SJSA1 (cell line): ENCODE data around the gene GRHL1. TPM values are rescaled to one million over a fixed set of nuclear protein-coding genes. Genes with fewer than 3 reads are reported as not detected.
"Not testable (repeated sequence)": the region's sequence is repeated elsewhere in the genome, so short reads cannot be mapped to it uniquely, and the experiment has no call there.

Source experiments
- DNase-seq, 2 experiments: peaks; one replicate each; pipeline ENCODE4 v3.0.0-alpha.2; 2015 to 2020; ENCODE audit warnings: low spot score in 2 of 2, low read depth in 1 of 2
- H3K27ac ChIP-seq: fragments of 250-450 bp; sonication (Bioruptor Pico); 2 replicates; pipeline ENCODE4 v1.5.1; 2020; ENCODE audit warnings: mild to moderate bottlenecking, moderate library complexity
- H3K27me3 ChIP-seq: fragments of 250-450 bp; sonication (Bioruptor Pico); replicated peaks from 2 replicates; pipeline ENCODE4 v1.5.1; 2020; ENCODE audit warnings: mild to moderate bottlenecking, moderate library complexity
- H3K36me3 ChIP-seq: fragments of 250-450 bp; sonication (Bioruptor Pico); 2 replicates; pipeline ENCODE4 v1.5.1; 2020; ENCODE audit warnings: mild to moderate bottlenecking
- H3K4me1 ChIP-seq: fragments of 250-450 bp; sonication (Bioruptor Pico); replicated peaks from 2 replicates; pipeline ENCODE4 v1.6.1; 2021; ENCODE audit warnings: mild to moderate bottlenecking
- H3K4me3 ChIP-seq: fragments of 250-450 bp; sonication (Bioruptor Pico); 2 replicates; pipeline ENCODE4 v1.5.1; 2020; ENCODE audit warnings: mild to moderate bottlenecking
- H3K9me3 ChIP-seq: fragments of 250-450 bp; sonication (Bioruptor Pico); replicated peaks from 2 replicates; pipeline ENCODE4 v1.5.1; 2020; ENCODE audit warnings: mild to moderate bottlenecking
- total RNA-seq: library from RNA; depleted of rRNA; stranded (reverse); fragments of >200 nt; shearing (Covaris generic); gene quantifications from 2 replicates; pipeline ENCODE4 v1.2.3, GENCODE V29; 2014

The GRHL1 gene
- total RNA-seq, 1 experiment from 2014 or later, result 2.3 TPM

GRCh38 chr2:10008809-10009176, 57.3 kb downstream of the GRHL1 start:
- DNase-seq, result no peak
- peaks cover 38% of the 10 kb centered on the region for H3K4me1 ChIP-seq
- no peaks in the 10 kb centered on the region for H3K36me3 ChIP-seq
- H3K9me3 ChIP-seq, result no peaks in the 10 kb centered on the region
- no peak overlapping the region for H3K4me3 ChIP-seq
- H3K27me3 ChIP-seq, result no peaks in the 10 kb centered on the region
- H3K27ac ChIP-seq, result peak overlapping the region; percentile 18

- no peak overlapping the region for H3K4me3 ChIP-seq
- DNase-seq, result no peak
- H3K9me3 ChIP-seq, result no peaks in the 10 kb centered on the region
- no peaks in the 10 kb centered on the region for H3K27me3 ChIP-seq
- H3K36me3 ChIP-seq, result no peaks in the 10 kb centered on the region
- peaks cover 38% of the 10 kb centered on the region for H3K4me1 ChIP-seq
- H3K27ac ChIP-seq, result no peak overlapping the region
Observed at GRCh38 chr2:10009271-10009810, 57.8 kb downstream of the GRHL1 start.

GRCh38 chr2:10009811-10010781, 58.6 kb downstream of the GRHL1 start:
- Histone ChIP-seq H3K4me1 (peaks cover 38% of the 10 kb centered on the region), H3K27ac (no peak overlapping the region), H3K9me3 (no peaks in the 10 kb centered on the region), H3K36me3 (no peaks in the 10 kb centered on the region), H3K27me3 (no peaks in the 10 kb centered on the region), H3K4me3 (no peak overlapping the region)
- DNase-seq, result peak in 1 of 2 experiments; percentile 32

- not testable (repeated sequence) for DNase-seq, H3K27me3 ChIP-seq, H3K4me3 ChIP-seq, H3K36me3 ChIP-seq, H3K9me3 ChIP-seq, H3K27ac ChIP-seq
- peaks cover 38% of the 10 kb centered on the region for H3K4me1 ChIP-seq
Observed at GRCh38 chr2:10010861-10011605, 59.5 kb downstream of the GRHL1 start.

DNA sequence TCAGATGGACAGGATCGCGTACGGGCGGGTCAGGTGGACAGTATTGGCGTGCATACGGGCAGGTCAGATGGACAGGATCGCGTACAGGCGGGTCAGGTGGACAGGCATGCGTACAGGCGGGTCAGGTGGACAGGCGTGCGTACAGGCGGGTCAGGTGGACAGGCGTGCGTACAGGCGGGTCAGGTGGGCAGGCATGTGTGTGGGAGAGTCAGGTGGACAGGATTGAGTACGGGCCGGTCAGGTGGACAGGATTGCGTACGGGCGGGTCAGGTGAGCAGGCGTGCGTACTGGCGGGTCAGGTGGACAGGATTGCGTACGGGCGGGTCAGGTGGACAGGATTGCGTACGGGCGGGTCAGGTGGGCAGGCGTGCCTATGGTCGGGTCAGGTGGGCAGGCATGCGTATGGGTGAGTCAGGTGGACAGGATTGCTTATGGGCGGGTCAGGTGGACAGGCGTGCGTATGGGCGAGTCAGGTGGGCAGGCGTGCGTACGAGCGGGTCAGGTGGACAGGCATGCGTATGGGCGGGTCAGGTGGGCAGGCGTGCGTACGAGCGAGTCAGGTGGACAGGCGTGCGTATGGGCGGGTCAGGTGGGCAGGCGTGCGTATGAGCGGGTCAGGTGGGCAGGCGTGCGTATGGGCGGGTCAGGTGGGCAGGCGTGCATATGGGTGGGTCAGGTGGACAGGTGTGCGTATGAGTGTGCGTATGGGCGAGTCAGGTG, 60.3 kb downstream of the GRHL1 start:
- not testable (repeated sequence) for H3K27me3 ChIP-seq, DNase-seq, H3K27ac ChIP-seq, H3K4me3 ChIP-seq, H3K9me3 ChIP-seq, H3K36me3 ChIP-seq
- peaks cover 35% of the 10 kb centered on the region for H3K4me1 ChIP-seq

GRCh38 chr2:10012366-10012962, 61.0 kb downstream of the GRHL1 start:
- H3K27me3 ChIP-seq, H3K4me3 ChIP-seq, H3K27ac ChIP-seq, DNase-seq, H3K9me3 ChIP-seq, H3K36me3 ChIP-seq: not testable (repeated sequence)
- H3K4me1 ChIP-seq, result peaks cover 29% of the 10 kb centered on the region

GRCh38 chr2:10012963-10013461, 61.5 kb downstream of the GRHL1 start:
- Histone ChIP-seq H3K27me3 (no peaks in the 10 kb centered on the region), H3K4me3 (no peak overlapping the region), H3K9me3 (no peaks in the 10 kb centered on the region), H3K4me1 (peaks cover 24% of the 10 kb centered on the region), H3K27ac (no peak overlapping the region), H3K36me3 (no peaks in the 10 kb centered on the region)
- no peak for DNase-seq

- not testable (repeated sequence) for H3K36me3 ChIP-seq, H3K9me3 ChIP-seq, H3K4me3 ChIP-seq, DNase-seq, H3K27me3 ChIP-seq, H3K27ac ChIP-seq
- peaks cover 16% of the 10 kb centered on the region for H3K4me1 ChIP-seq
Observed at GRCh38 chr2:10013651-10014417, 62.3 kb downstream of the GRHL1 start.

- H3K27ac ChIP-seq, result no peak overlapping the region
- peaks cover 8% of the 10 kb centered on the region for H3K4me1 ChIP-seq
- no peaks in the 10 kb centered on the region for H3K36me3 ChIP-seq
- no peak for DNase-seq
- no peaks in the 10 kb centered on the region for H3K9me3 ChIP-seq
- H3K4me3 ChIP-seq, result no peak overlapping the region
- no peaks in the 10 kb centered on the region for H3K27me3 ChIP-seq
Observed at GRCh38 chr2:10014418-10015190, 63.1 kb downstream of the GRHL1 start.

DNA sequence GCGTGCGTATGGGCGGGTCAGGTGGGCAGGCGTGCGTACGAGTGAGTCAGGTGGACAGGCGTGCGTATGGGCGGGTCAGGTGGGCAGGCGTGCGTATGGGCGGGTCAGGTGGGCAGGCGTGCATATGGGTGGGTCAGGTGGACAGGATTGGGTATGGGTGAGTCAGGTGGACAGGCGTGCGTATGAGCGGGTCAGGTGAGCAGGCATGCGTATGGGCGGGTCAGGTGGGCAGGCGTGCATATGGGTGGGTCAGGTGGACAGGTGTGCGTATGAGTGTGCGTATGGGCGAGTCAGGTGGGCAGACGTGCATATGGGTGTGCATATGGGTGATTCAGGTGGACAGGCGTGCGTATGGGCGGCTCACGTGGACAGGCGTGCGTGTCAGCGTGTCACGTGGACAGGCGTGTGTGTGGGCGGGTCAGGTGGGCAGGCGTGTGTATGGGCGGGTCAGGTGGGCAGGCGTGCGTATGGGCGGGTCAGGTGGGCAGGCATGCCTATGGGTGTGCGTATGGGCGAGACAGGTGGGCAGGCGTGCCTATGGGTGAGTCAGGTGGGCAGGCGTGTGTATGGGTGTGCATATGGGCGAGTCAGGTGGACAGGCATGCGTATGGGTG, 64.0 kb downstream of the GRHL1 start:
- H3K27ac ChIP-seq, H3K27me3 ChIP-seq, H3K36me3 ChIP-seq, H3K4me1 ChIP-seq, DNase-seq, H3K4me3 ChIP-seq, H3K9me3 ChIP-seq: not testable (repeated sequence)

DNA sequence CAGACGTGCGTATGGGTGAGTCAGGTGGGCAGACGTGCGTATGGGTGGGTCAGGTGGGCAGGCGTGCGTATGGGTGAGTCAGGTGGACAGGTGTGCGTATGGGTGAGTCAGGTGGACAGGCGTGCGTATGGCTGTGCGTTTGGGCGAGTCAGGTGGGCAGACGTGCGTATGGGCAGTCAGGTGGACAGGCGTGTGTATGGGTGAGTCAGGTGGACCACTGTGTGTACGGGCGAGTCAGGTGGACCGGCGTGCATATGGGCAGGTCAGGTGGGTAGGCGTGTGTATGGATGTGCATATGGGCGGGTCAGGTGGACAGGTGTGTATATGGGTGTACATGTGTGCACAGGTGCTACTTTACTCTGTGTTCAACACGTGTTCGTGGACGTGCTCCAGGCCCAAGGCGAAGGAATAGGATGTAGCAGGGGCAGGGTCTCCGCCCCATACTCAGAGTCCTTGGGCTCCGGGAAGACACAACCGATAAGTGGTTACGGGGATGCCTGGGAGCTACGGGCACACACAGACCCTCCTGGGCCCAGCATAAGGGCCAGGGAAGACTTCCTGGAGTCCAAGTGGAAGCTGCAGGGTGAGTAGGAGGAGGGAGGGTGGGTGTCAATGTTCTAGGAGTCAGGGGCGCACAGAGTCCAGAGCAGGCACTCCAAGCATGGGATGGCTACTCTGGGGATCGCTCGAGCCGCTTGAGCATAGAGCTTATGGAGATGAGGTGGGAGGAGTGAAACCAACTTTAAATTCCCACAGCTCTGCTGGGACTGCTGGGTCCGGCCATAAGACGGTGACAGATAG, 64.7 kb downstream of the GRHL1 start:
- no peaks in the 10 kb centered on the region for H3K4me1 ChIP-seq
- H3K27me3 ChIP-seq, result no peaks in the 10 kb centered on the region
- no peak for DNase-seq
- H3K36me3 ChIP-seq, result no peaks in the 10 kb centered on the region
- no peak overlapping the region for H3K27ac ChIP-seq
- no peaks in the 10 kb centered on the region for H3K9me3 ChIP-seq
- H3K4me3 ChIP-seq, result no peak overlapping the region
